Left ventricle myocardium inferior (tissue), 1 donor: ENCODE data around the gene IFI35. TPM values are rescaled to one million over a fixed set of nuclear protein-coding genes. Genes with fewer than 3 reads are reported as not detected.
"Not testable (repeated sequence)": the region's sequence is repeated elsewhere in the genome, so short reads cannot be mapped to it uniquely, and the experiment has no call there.

Source experiments
- DNase-seq: peaks from one replicate; pipeline ENCODE4 v3.0.0-alpha.2; 2020
- H3K27ac ChIP-seq: fragments of 200-600 bp; replicated peaks from 2 replicates; pipeline ENCODE4 v1.8.0; 2021
- H3K27me3 ChIP-seq: fragments of 200-600 bp; 2 replicates; pipeline ENCODE4 v1.8.0; 2021; ENCODE audit warnings: low read depth
- H3K36me3 ChIP-seq: fragments of 200-600 bp; 2 replicates; pipeline ENCODE4 v1.8.0; 2021
- H3K4me1 ChIP-seq: fragments of 200-600 bp; 2 replicates; pipeline ENCODE4 v1.8.0; 2021
- H3K4me3 ChIP-seq: fragments of 200-600 bp; 2 replicates; pipeline ENCODE4 v1.8.0; 2021; ENCODE audit warnings: mild to moderate bottlenecking, moderate library complexity
- H3K9me3 ChIP-seq: fragments of 200-600 bp; replicated peaks from 2 replicates; pipeline ENCODE4 v1.8.0; 2021
- intact Hi-C: fragments of 100-400 bp; cut with micrococcal nuclease; formaldehyde crosslinking; loops from one replicate; pipeline ENCODE4 v1.11.0; 2022
- long read RNA-seq: library from polyadenylated mRNA; unstranded; transcript quantifications from one replicate; pipeline ENCODE4 v2.0.0, GENCODE V29; 2021
- total RNA-seq: library from RNA; stranded (reverse); fragmentation: NEBNext Ultra II Directional; extraction: Animal tissue kit (Norgen Biotek cat#: 25700); gene quantifications from one replicate; pipeline ENCODE4 v1.2.1, GENCODE V29; 2021
- TF ChIP-seq, protein P1 (sequence below): fragments of 200-600 bp; IDR thresholded peaks from 2 replicates; pipeline ENCODE4 v1.8.0; 2021; ENCODE audit warnings: antibody characterized with exemption, mild to moderate bottlenecking, borderline replicate concordance
- donor health status: DM: no; HTN: yes; CAD: no; lungs with severe emphysema.

Gene IFI35
- 11.5 TPM for total RNA-seq
- long read RNA-seq, transcript IFI35-204 (7 exons, 1,232 nt) = major isoform, 8 of 13 reads
- long read RNA-seq, partial matches to known transcripts = 1 of 13 reads
- long read RNA-seq, other reads (novel, unspliced or antisense) = 3 of 13 reads

GRCh38 chr17:43006639-43007551 is at the start of gene IFI35:
IFI35 (plus strand) TSS chr17:43006784; CDS start chr17:43006948, 164 bp downstream.
- TF ChIP-seq, protein P1, sequence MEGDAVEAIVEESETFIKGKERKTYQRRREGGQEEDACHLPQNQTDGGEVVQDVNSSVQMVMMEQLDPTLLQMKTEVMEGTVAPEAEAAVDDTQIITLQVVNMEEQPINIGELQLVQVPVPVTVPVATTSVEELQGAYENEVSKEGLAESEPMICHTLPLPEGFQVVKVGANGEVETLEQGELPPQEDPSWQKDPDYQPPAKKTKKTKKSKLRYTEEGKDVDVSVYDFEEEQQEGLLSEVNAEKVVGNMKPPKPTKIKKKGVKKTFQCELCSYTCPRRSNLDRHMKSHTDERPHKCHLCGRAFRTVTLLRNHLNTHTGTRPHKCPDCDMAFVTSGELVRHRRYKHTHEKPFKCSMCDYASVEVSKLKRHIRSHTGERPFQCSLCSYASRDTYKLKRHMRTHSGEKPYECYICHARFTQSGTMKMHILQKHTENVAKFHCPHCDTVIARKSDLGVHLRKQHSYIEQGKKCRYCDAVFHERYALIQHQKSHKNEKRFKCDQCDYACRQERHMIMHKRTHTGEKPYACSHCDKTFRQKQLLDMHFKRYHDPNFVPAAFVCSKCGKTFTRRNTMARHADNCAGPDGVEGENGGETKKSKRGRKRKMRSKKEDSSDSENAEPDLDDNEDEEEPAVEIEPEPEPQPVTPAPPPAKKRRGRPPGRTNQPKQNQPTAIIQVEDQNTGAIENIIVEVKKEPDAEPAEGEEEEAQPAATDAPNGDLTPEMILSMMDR = peak; percentile 61
- peak; percentile 85 for DNase-seq
- Histone ChIP-seq H3K36me3 (peaks cover 32% of the 10 kb centered on the region), H3K4me3 (peak within 1 kb of the TSS; percentile 69), H3K27ac (peak within 1 kb of the TSS; percentile 89), H3K27me3 (no peaks in the 10 kb centered on the region), H3K4me1 (peaks cover 63% of the 10 kb centered on the region), H3K9me3 (no peaks in the 10 kb centered on the region)
- intact Hi-C loops = no loop called here

GRCh38 chr17:42964161-42964932 is 42.2 kb upstream of the IFI35 start, which contains the start of gene AARSD1:
AARSD1 (minus strand) TSS chr17:42964454; CDS start chr17:42964440, 14 bp downstream.
- intact Hi-C loops = no loop called here
- peak; percentile 92 for DNase-seq

DNA sequence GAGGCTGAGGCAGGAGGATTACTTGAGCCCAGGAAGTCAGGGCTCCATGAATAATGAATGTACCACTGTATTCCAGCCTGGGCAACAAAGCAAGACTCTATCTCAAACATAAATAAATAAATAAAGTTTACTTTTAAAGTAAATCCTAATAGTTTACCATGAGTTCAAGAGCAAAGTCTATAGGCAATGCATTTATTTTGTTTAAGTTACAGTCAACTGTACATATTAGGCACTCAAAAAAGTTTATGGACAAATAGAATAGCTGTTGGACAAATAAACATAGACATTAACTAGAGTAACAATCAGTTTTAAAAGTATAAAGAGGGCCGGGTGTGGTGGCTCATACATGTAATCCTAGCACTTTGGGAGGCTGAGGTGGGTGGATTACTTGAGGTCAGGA is 38.7 kb upstream of the IFI35 start:
- no peak overlapping the region for H3K27ac ChIP-seq

More at GRCh38 chr17:42964161-42964932, 42.2 kb upstream of the IFI35 start, which contains the start of gene AARSD1:
- TF ChIP-seq, protein P1 = no peak
- peak within 1 kb of the TSS; percentile 83 for H3K4me3 ChIP-seq
- H3K36me3 ChIP-seq = peaks cover 36% of the 10 kb centered on the region
- no peaks in the 10 kb centered on the region for H3K27me3 ChIP-seq
- H3K27ac ChIP-seq = peak within 1 kb of the TSS; percentile 94
- peaks cover 25% of the 10 kb centered on the region for H3K4me1 ChIP-seq
- H3K9me3 ChIP-seq = no peaks in the 10 kb centered on the region

DNA sequence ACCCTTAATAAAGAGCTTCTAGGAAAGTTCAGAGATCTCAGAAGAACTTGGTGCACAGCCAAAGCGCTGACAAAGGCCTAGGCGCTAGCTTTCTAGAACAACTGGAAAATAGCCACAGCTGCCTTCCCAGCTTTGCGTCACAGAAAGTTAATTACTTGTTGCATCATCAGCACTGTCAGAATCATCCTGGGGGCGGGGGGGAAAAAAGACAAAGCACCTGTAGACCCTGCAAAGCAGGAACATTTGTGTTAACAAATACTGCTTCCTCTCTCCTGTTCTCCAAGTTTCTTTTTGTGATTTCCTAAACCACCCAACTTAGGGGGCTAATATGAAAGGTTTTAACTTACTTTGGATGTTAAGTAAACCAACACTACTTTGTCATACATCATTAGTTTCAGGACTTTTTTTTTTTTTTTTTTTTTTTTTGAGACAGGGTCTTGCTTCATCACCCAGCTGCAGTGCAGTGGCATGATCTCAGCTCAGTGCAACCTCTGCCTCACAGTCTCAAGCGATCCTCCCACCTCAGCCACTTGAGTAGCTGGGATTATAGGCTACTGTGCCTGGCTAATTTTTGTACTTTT is 37.5 kb upstream of the IFI35 start:
- DNase-seq = no peak
- H3K4me1 ChIP-seq = peaks cover 10% of the 10 kb centered on the region
- no peak overlapping the region for H3K27ac ChIP-seq
- no peaks in the 10 kb centered on the region for H3K9me3 ChIP-seq
- no peaks in the 10 kb centered on the region for H3K36me3 ChIP-seq
- TF ChIP-seq, protein P1 = no peak
- no peak overlapping the region for H3K4me3 ChIP-seq
- no peaks in the 10 kb centered on the region for H3K27me3 ChIP-seq
- intact Hi-C loops = no loop called here

More for the DNA sequence above, 38.7 kb upstream of the IFI35 start:
- TF ChIP-seq, protein P1 = no peak
- Histone ChIP-seq H3K4me3 (no peak overlapping the region), H3K4me1 (peaks cover 20% of the 10 kb centered on the region), H3K9me3 (no peaks in the 10 kb centered on the region), H3K27me3 (no peaks in the 10 kb centered on the region), H3K36me3 (peaks cover under 1% of the 10 kb centered on the region)
- no peak for DNase-seq
- intact Hi-C loops = no loop called here

GRCh38 chr17:42971589-42971988 is 35.0 kb upstream of the IFI35 start:
- H3K27me3 ChIP-seq = no peaks in the 10 kb centered on the region
- TF ChIP-seq, protein P1 = no peak
- H3K4me3 ChIP-seq = no peak overlapping the region
- no peak overlapping the region for H3K27ac ChIP-seq
- H3K9me3 ChIP-seq = no peaks in the 10 kb centered on the region
- H3K36me3 ChIP-seq = no peaks in the 10 kb centered on the region
- no peak for DNase-seq
- no peaks in the 10 kb centered on the region for H3K4me1 ChIP-seq
- intact Hi-C loops = no loop called here

DNA sequence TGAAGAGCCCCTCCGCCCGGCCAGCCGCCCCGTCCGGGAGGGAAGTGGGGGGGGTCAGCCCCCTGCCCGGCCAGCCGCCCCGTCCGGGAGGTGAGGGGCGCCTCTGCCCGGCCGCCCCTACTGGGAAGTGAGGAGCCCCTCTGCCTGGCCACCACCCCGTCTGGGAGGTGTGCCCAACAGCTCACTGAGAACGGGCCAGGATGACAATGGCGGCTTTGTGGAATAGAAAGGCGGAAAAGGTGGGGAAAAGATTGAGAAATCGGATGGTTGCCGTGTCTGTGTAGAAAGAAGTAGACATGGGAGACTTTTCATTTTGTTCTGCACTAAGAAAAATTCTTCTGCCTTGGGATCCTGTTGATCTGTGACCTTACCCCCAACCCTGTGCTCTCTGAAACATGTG is 33.3 kb upstream of the IFI35 start:
- H3K4me3 ChIP-seq, H3K36me3 ChIP-seq, intact Hi-C loops: not testable (repeated sequence)

More for the DNA sequence above, 33.3 kb upstream of the IFI35 start:
- not testable (repeated sequence) for H3K27ac ChIP-seq, H3K9me3 ChIP-seq, H3K27me3 ChIP-seq, H3K4me1 ChIP-seq, DNase-seq
